Activated naive CD4-positive, alpha-beta T cell treated with anti-CD3 and anti-CD28 coated beads, Interleukin-2, amount 50 U/mL, for 72 hours (primary cell): ENCODE results near the gene RRBP1. TPM values are rescaled to one million over a fixed set of nuclear protein-coding genes. Genes with fewer than 3 reads are reported as not detected.

Source experiments
- ATAC-seq, 2 donors: fragments of 150-1000 bp; cut with Tn5 transposase; 2 replicates each; pipeline ENCODE4 v1.10.0; 2021; ENCODE audit warnings: mild to moderate bottlenecking in 2 of 2, moderate library complexity in 2 of 2
- DNase-seq, 2 donors: peaks; one replicate each; pipeline ENCODE4 v3.0.0; 2021 to 2022; ENCODE audit warnings: low spot score in 2 of 2
- H3K27ac Mint-ChIP-seq, 2 donors: one replicate each; pipeline ENCODE4 v1.8.0; 2022; ENCODE audit warnings: mild to moderate bottlenecking in 2 of 2, mixed read lengths in 2 of 2
- H3K36me3 Mint-ChIP-seq, 2 donors: one replicate each; pipeline ENCODE4 v1.8.0; 2022; ENCODE audit warnings: mixed read lengths in 2 of 2
- H3K9me3 Mint-ChIP-seq, 2 donors: one replicate each; pipeline ENCODE4 v1.8.0; 2022; ENCODE audit warnings: mixed read lengths in 2 of 2
- total RNA-seq, 2 donors: library from RNA; stranded (reverse); gene quantifications; one replicate each; pipeline ENCODE4 v1.2.3, GENCODE V29; 2022

RRBP1 gene
- total RNA-seq, 2 donors from 2014 or later, result 23.4 to 38.1 TPM

DNA sequence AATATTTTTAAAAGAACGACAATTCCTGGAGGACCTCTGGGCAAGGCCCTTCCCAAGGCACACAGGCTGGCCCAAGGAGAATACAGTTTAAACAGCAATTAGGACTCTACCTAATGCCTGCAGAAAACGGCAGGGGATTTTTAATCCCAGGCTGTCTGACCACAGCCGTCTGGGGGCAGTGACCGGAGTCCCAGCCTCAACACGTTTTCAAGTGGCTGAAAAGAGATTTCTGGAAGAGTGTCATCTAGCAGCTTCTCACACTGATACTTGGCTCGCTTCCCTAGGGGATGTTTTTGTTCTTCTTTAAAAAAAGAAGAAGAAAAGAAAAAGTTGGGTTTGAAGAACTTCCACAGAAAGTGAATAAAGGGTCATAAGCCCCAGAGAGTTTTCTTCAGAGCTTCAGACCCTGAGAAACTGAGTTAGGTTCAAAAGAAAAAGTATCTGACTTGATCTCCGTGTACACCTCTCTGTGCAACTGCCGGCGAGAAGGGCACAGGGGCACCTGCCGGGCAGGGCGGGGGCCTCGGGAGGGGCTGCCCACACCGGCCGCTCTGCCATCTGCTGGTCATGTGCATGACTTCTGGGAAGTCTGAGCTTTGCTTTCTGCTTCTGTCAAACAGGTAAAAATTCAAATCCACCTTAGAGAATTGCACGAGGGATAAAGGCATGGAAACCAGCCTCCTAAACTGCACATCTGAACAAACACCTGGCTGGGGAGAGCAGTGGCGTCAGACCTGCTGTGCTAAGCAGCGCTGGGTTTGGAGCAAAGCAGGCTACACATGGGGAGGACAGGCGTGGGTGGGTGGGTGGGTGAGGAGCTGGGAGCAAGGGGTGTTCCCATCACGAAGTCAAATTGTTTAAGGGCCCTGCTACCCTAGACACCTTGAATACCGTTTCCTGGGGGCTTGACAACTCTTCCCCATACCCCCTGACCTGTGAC lies 33.0 kb downstream of the RRBP1 start:
- peak in 1 of 2 donors; percentile 71 for ATAC-seq
- DNase-seq, result peak in 1 of 2 donors; percentile 27
- Mint-ChIP-seq H3K9me3 (no peaks in the 10 kb centered on the region), H3K36me3 (no peaks in the 10 kb centered on the region), H3K27ac (no peak overlapping the region)

DNA sequence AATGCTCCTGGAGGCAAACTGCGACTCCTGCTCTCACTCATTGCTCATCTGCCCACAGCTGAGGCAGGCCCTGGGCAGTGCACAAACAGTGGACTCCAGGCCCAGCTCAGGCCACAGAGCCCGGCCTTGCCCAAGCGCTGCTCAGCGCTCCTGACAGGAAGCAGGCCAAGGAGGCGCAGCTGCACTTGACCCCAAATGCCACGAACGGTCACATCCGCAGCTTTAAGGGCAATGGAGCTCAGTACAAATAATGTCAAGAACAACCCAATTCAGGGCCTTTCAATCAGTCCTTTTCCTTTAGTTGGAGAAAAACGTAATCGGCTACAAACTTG lies 33.8 kb downstream of the RRBP1 start:
- Mint-ChIP-seq H3K36me3 (no peaks in the 10 kb centered on the region), H3K27ac (no peak overlapping the region), H3K9me3 (no peaks in the 10 kb centered on the region)
- ATAC-seq (no peak), DNase-seq (no peak)

DNA sequence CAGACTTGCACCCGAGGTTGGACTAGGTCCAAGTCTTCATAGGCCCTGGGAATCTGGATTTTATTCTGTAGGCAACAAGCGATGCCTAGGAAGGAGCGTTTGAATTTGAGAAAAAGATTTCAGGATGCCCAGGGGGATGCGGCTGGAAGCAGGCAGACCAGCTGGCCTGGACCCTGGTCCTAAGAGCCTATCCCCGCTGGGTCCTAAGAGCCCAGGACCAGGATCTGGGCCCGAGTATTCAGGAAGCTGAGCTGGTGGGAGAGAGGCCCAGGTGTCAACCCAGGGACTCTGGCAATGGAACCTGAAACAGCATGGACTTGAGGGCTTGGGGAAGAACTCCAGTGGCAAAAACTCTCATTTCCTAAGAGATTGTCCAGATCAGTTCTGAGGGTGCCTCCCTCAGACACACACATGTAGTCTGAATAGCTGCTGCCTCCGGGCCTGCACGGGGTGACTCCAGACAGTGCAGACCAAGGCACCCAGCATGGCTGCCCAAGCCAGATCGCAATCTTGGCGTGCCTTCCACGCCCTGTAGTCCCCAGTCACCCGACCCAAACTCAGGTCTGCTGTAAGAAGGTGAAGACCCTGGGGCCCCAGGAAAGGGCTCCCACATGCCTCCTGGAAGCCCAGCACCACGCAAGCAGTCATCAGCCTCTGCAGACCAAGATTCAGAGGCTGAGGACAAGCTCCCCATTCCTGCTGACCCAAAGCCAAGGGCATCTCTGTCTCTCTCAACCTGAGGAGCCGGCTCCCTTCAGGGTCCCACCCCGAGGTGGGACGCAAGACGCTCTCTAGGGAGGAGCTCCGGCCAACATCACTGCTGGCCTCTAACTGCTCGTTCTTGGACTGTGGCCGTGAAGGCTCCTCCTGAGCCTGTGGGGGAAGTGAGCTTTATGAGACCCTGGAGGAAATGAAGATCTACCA lies 34.4 kb downstream of the RRBP1 start:
- no peaks in the 10 kb centered on the region for H3K9me3 Mint-ChIP-seq
- H3K36me3 Mint-ChIP-seq, result no peaks in the 10 kb centered on the region
- no peak overlapping the region for H3K27ac Mint-ChIP-seq
- DNase-seq (no peak), ATAC-seq (peak in 1 of 2 donors; percentile 10)

DNA sequence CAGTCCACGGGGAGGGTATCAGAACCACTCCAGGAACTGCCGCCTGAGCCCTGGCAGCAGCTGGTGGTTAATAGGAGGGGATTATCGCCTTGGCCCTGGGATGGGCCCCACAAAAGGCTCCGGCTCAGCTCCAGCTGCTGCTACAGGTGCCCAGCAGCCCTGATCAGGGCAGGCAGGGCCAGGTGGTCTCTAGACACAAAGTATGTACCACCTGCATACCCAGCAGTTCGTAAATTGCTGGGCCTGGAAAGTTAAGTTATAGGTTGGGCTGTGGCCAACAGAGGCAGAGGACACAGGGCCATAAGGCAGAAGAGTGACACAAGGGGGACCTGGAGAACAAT lies 35.1 kb downstream of the RRBP1 start:
- no peaks in the 10 kb centered on the region for H3K9me3 Mint-ChIP-seq
- no peaks in the 10 kb centered on the region for H3K36me3 Mint-ChIP-seq
- ATAC-seq (no peak), DNase-seq (no peak)
- H3K27ac Mint-ChIP-seq, result peak overlapping the region in 1 of 2 donors; percentile 25

DNA sequence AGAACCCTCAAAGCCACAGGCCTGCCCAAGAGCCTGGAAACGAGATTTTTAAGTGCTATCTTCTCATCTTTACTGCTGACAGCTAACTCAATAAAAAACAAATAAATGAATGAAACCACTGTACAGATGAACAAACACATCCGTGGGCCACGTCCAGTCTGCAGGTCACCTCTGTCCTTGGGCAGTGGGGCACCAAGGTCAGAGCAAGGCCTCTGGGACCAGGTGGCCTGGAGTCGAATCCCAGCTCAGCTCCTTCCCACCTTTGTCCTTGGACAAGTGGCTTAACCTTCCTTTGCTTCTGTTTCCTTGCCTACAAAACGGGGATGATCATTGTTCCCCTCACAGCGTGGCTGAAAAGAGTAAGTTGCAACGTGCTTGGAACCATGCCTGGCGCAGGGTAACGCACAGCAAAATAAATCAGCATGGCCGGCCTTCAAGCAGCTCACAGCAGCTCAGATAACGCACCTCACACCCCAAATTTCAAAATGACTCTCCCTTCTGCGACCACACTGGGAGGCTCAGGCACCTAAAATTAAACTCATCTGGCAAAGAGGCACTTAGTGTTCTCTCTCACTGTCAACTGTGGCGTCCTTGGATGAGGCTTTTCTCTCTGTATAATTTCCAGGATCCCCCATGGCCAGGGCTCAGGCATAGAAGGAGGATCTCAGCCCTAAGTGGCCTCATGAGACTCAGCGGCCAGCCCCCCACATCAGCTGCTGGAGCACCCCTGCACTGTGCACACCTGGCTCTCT lies 35.7 kb downstream of the RRBP1 start:
- DNase-seq (no peak), ATAC-seq (no peak)
- Mint-ChIP-seq H3K36me3 (no peaks in the 10 kb centered on the region), H3K9me3 (no peaks in the 10 kb centered on the region), H3K27ac (peak overlapping the region in 1 of 2 donors; percentile 50)

DNA sequence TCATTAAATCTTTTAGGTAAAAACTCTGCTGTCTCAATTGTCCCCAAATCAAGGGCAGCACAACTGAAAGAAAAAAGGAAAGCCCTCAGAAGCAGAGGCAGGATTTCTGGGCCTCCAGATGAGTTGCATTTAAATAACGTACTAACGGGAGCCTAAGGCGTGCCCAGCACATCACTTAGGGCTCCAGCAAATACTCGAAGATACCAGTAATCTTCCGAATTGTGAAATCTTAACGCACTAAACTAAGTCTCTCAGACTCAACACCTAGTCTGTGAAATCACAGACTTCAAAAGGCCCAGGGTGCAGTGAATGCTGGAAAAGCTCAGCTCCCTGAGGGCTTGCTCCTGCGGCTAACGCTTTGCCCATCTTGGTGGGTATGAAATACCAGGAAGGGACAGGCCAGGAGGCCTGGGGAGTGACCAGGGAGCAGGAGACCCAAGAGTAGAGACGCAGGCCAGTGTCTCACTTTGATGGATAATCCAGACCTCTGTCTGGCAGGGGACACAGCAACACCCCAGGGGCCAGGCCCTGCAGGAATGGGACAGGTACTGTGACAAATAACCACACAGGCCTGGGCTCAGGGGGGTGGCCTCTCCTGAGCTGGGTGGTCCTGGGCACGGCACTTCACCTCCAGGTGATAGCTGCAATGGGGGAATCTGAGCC lies 36.4 kb downstream of the RRBP1 start:
- H3K27ac Mint-ChIP-seq, result no peak overlapping the region

DNA sequence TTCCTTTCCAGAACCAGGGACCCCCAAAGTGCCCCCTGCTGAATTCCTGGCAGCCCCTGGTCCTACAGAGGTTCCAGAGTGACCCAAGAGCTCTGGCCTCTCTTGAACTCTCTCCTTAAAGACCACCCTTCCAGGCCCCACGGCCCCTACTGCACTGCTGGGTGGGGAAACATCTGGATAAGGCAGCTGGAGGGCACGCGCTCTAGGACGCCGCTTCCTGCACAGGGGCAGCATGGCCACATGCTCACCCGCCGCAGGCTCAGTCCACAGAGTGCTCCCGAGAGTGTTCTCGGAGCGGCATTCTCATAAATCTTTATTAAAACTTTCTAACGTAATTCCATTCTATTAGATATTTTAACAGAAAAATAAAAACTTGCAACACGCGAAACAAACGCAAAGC lies 37.0 kb downstream of the RRBP1 start:
- H3K27ac Mint-ChIP-seq, result peak overlapping the region in 1 of 2 donors; percentile 23
- ATAC-seq (no peak), DNase-seq (no peak)
- no peaks in the 10 kb centered on the region for H3K36me3 Mint-ChIP-seq
- H3K9me3 Mint-ChIP-seq, result no peaks in the 10 kb centered on the region

More for the DNA sequence above, 36.4 kb downstream of the RRBP1 start:
- Mint-ChIP-seq H3K36me3 (no peaks in the 10 kb centered on the region), H3K9me3 (no peaks in the 10 kb centered on the region)
- ATAC-seq (no peak), DNase-seq (no peak)

DNA sequence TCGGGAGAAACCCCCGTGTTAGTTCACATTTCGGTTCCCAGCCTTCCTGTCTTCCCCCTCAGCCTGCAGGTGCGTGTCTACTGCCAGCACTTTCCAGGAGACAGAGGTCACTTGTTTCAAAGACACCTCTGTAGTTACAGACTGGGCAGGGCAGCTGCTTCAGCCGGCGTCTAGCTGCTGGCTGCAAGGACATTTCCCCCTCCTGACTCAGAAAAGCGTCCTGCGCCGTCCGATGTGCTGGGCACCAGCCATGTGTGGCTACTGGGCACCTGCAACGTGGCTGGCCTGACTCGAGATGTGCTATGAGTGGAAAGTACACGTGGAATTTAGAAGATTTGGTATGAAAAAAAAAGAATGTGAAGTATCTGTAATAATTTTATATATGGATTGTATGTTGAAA lies 37.6 kb downstream of the RRBP1 start:
- H3K36me3 Mint-ChIP-seq, result no peaks in the 10 kb centered on the region
- H3K9me3 Mint-ChIP-seq, result no peaks in the 10 kb centered on the region
- H3K27ac Mint-ChIP-seq, result no peak overlapping the region
- DNase-seq, result no peak
- ATAC-seq, result no peak

DNA sequence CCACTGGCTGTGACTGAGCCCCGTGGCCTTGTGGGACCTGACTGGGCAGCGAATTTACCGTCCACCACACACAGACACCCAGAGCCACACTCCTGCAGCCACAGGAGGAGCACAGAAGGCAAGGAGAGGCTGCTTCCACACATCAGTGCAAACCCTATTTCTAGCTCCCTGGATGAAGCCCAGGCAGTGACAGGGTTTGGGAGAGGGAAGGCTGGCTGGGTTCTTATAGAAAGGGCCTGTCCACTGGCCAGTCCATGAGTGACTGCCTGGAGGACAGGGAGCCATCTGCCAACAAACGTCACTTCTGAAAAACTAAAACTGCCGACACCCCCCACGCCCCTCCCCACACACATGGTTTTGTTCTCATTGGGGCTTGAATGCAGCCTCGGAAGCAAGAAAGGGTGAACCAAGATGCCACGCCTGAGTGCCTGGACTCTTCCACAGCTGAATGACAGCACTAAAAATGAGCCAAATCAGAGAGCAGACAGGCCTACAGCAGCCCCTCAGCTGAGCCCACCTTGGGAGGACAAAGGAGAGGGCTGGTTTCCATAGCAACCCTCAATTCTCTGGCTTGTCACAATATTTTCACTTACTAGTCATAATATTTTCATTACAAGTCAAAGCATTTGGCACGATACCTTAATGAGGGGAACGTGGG lies 38.4 kb downstream of the RRBP1 start:
- Mint-ChIP-seq H3K27ac (no peak overlapping the region), H3K36me3 (no peaks in the 10 kb centered on the region), H3K9me3 (no peaks in the 10 kb centered on the region)
- DNase-seq (no peak), ATAC-seq (no peak)

DNA sequence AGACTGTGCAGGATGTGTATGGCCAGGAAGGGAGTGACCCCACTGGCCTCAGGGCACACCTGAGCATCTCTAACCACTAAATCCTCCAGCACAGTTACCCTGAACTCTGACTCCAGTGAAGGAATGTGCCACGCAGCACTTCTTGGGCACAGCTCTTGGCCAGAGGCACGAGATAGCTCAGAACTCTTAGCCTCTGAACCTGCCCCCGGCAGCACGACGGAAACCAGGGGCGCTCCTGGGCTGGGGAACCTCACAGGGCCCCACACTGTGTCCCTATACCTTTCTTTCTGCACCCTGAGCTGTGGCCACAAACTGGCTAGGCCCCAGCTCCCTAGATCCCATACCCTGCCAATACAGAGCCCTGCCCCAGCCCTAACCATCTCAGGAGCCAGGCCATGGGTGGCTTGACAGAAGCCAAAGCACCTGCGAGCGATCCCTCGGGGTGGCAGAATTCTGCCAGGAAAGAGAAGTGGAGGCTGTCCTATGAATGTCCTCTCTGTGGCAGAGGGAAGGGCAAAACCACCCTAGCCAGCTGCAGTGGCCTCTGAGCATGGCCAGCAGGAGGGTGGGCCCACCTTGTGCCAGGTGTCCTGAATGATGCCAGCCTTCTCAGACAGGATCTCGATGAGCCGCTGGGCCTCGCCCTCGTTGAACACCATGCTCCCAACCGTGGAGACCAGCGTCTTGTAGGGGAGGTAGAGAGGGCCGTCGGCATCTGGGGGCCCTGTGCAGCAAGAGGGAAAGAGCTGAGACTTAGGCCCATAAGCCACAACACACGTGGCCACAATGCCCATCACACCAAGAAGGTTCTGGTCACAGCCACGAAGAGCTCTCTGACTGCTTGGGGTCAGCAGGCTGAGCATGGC lies 39.4 kb downstream of the RRBP1 start:
- Mint-ChIP-seq H3K27ac (peak overlapping the region; percentile 4 to 33), H3K9me3 (no peaks in the 10 kb centered on the region), H3K36me3 (no peaks in the 10 kb centered on the region)
- DNase-seq, result no peak
- ATAC-seq, result no peak

DNA sequence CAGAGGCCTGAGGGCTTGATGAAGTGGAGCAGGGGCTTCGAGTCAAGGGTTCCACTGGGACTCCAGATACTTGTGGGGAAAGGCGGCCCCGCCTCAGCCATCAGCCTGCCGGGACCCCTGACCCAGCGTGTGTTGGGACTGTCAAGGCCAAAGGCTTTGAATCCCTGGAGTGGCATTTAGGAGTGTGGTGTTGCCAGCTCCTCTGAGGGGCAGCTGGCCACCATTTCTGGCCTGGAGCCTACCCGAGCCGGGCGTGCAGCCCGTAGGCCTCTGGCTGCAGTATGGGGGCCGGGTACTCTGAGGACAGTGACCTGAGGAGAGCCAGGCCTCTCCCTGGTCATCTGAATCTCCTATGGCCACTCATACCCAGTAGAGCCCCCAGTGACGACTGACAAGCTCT lies 40.0 kb downstream of the RRBP1 start:
- DNase-seq, result no peak
- Mint-ChIP-seq H3K27ac (no peak overlapping the region), H3K9me3 (no peaks in the 10 kb centered on the region), H3K36me3 (no peaks in the 10 kb centered on the region)
- ATAC-seq, result no peak

DNA sequence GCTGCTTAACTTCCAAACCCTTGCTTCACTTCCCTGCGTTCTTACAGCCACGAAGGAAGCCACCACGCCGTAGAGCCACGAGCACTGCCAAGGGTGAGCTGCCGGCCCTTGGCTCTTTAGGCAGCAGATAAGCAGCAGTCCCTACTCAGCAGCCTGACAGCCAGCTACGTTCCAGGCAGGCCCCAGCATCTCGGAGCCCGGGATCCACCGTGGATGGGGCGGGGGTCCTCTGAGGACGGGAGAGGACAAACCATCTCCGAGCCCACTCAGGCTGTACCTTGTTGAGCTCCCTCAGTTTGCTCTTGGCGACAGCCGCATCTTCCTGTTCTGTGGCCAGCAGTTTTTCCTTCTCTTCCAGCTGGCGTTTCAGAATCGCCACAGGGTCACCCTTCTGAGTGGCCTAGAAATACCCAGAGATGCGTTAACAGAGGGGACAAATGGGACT lies 40.5 kb downstream of the RRBP1 start:
- ATAC-seq (no peak), DNase-seq (no peak)
- no peaks in the 10 kb centered on the region for H3K9me3 Mint-ChIP-seq
- no peak overlapping the region for H3K27ac Mint-ChIP-seq
- H3K36me3 Mint-ChIP-seq, result no peaks in the 10 kb centered on the region

DNA sequence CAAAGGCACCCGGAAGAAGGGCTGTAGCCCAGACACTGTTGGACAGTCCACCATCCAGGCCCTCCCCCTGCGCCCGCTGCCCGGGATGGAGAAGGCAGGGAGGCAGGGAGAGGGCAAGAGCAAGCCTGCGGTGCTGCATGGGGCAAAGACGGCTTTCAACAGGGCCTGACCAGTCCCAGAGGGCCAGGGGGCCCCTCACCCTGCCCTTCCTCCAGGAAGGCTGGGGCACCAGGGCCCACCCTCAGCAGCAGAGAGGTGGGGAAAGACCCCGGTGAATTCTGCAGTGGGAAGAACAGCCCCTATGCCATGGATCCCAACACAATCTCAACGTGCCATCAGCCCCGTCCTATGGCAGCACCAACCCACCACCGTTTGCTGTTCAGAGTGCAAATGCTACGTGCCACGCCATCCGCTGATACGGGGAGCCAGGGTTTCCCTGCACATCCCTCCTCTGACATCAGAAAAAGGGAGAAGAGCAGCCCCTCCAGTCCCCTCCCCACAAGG lies 41.1 kb downstream of the RRBP1 start:
- Mint-ChIP-seq H3K9me3 (no peaks in the 10 kb centered on the region), H3K36me3 (no peaks in the 10 kb centered on the region)
- ATAC-seq, result no peak

DNA sequence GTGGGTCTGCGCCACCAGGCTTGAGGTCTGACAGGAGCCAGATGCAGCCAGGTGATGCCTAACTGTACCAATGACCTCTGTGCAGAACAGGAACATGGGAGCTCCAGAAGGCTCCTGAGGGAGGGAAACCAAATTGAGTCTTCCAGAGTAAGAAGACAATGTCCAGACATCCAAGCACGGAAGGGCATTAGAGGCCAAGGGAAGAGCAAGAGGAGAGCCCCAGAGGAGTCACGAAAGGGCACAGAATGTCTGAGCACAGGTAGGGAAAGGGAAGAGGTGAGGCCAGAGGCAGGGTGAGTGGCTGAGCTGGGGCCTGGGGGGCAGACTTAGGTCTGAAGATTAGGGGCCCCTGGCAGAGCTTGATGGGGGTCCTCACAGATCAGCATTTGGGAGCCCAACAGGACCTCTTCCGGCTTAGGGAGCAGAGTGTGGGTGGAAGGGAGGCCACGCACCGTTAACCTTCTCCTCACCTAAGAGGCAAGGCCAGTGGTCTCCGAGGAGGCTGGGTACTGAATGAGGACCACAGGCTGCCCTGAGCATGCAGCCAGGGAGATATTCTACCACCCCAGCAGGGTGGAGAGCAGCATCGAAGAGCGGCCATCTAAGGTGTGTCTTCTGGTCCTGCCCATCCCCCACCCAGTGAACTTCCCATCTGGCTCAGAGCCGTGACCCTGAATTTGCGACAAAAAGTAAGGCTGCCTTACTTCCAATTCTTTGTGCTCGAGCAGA lies 41.7 kb downstream of the RRBP1 start:
- Mint-ChIP-seq H3K36me3 (no peaks in the 10 kb centered on the region), H3K9me3 (no peaks in the 10 kb centered on the region), H3K27ac (peak overlapping the region; percentile 5 to 70)
- DNase-seq (no peak), ATAC-seq (no peak)

More for the DNA sequence above, 41.1 kb downstream of the RRBP1 start:
- no peak for DNase-seq
- no peak overlapping the region for H3K27ac Mint-ChIP-seq
